ENCODE measurements around the gene HSBP1L1. TPM values are rescaled to one million over a fixed set of nuclear protein-coding genes. Genes with fewer than 3 reads are reported as not detected.

The HSBP1L1 gene
- total RNA-seq, 1 experiment from 2014 or later, result 56.8 TPM

DNA sequence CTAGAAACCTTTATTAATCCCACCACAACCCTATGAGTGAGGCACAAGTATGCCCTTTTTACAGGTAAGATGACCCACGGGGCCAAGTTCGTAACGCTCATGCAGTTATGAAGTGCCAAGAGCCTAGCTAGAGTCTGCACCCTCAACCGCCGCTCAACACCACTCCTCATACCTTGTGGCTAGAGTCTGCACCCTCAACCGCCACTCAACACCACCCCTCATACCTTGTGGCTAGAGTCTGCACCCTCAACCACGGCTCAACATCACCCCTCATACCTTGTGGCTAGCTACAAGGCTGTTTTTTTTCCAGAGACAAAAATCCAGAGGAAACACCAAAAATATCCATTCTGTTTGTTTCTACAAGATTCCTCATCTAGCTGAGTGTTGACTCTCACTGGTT, 19.4 kb downstream of the HSBP1L1 start:
- peaks cover 84% of the 10 kb centered on the region for H4K20me1 ChIP-seq (ENCODE audit: low read length)
- intact Hi-C loops (cut with micrococcal nuclease), result loop anchor here (10.0 kb wide), 1 partner anchor 49 kb away; no protein-coding TSS in a partner anchor
- no peaks in the 10 kb centered on the region for H3K9me2 ChIP-seq (replicated peaks; ENCODE audit: low read length)

DNA sequence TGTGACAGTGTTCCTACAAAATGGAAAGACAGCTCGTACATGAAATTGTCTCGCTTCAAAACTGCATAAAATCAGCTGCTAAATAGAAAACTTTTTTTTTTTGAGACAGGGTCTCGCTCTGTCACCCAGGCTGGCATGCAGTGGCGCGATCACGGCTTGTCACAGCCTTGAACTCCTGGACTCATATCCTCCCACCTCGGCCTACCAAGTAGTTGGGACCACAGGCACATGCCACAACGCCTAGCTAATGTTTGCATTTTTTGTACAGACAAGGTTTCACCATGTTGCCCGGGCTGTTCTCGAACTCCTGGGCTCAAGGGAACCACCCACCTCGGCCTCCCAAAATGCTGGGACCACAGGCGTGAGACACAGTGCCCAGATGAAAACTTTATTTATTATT, 20.7 kb downstream of the HSBP1L1 start:
- POLR2A ChIA-PET (ENCODE audit: unreplicated experiment), result interaction anchor here (0.7 kb wide), 1 partner anchor 25 kb away, joined by 3 read pairs; no protein-coding TSS in a partner anchor
- peaks cover 31% of the 10 kb centered on the region for H3K36me3 ChIP-seq (ENCODE audit: low read depth, low read length)
- H3F3A ChIP-seq (ENCODE audit: low read length, unreplicated experiment), result no peaks in the 10 kb centered on the region
- H3K9ac ChIP-seq (ENCODE audit: low read length), result no peak overlapping the region
- no peak for DNase-seq
- BruUV-seq (replicated peaks), result no TSS peak
- H3K9me3 ChIP-seq (ENCODE audit: low read length), result no peaks in the 10 kb centered on the region
- H4K20me1 ChIP-seq (ENCODE audit: low read length), result peaks cover 74% of the 10 kb centered on the region
- no peaks in the 10 kb centered on the region for H3K27me3 ChIP-seq (ENCODE audit: low read length)
- H3K4me1 ChIP-seq (ENCODE audit: insufficient read depth, low read length), result peaks cover 15% of the 10 kb centered on the region
- intact Hi-C loops (cut with micrococcal nuclease), result loop anchor here (10.0 kb wide), 1 partner anchor 50 kb away; no protein-coding TSS in a partner anchor
- 0 out of 2 replicates have a peak overlapping the region, but pooled peaks have one; percentile 96 for H3K4me2 ChIP-seq (ENCODE audit: low read length)
- TF ChIP-seq EZH2phosphoT487 (IDR thresholded peaks at IDR 0.05; ENCODE audit: borderline replicate concordance, low read length) (no peak), EZH2 (IDR thresholded peaks at IDR 0.05; ENCODE audit: low read length, unreplicated experiment) (no peak), CTCF (conservative IDR thresholded peaks at IDR 0.05; ENCODE audit: low read depth, low read length) (no peak)
- H3K9me2 ChIP-seq (replicated peaks; ENCODE audit: low read length), result no peaks in the 10 kb centered on the region
- H3K27ac ChIP-seq (ENCODE audit: low read length), result no peak overlapping the region
- CTCF ChIA-PET, result interaction anchor here (0.7 kb wide), 1 partner anchor 41 kb away, joined by 5 read pairs; no protein-coding TSS in a partner anchor
- peaks cover 86% of the 10 kb centered on the region for H3K79me2 ChIP-seq (ENCODE audit: low read length)
- H2AFZ ChIP-seq (ENCODE audit: low read length), result no peak overlapping the region
- ATAC-seq, result no peak
- H3K4me3 ChIP-seq (ENCODE audit: low read length), result no peak overlapping the region

More for the DNA sequence above, 19.4 kb downstream of the HSBP1L1 start:
- DNase-seq, result no peak
- POLR2A ChIA-PET (ENCODE audit: unreplicated experiment), result no interaction called here
- H3K36me3 ChIP-seq (ENCODE audit: low read depth, low read length), result peaks cover 33% of the 10 kb centered on the region
- H3K4me3 ChIP-seq (ENCODE audit: low read length), result no peak overlapping the region
- H3K4me1 ChIP-seq (ENCODE audit: insufficient read depth, low read length), result peaks cover 9% of the 10 kb centered on the region
- H3K4me2 ChIP-seq (ENCODE audit: low read length), result no peak overlapping the region
- H3K9me3 ChIP-seq (ENCODE audit: low read length), result no peaks in the 10 kb centered on the region
- CTCF ChIA-PET, result no interaction called here
- H3K27ac ChIP-seq (ENCODE audit: low read length), result no peak overlapping the region
- no peaks in the 10 kb centered on the region for H3K27me3 ChIP-seq (ENCODE audit: low read length)
- ATAC-seq, result no peak
- no TSS peak for BruUV-seq (replicated peaks)
- H3K79me2 ChIP-seq (ENCODE audit: low read length), result peaks cover 99% of the 10 kb centered on the region
- H3F3A ChIP-seq (ENCODE audit: low read length, unreplicated experiment), result no peaks in the 10 kb centered on the region
- no peak overlapping the region for H2AFZ ChIP-seq (ENCODE audit: low read length)
- TF ChIP-seq CTCF (conservative IDR thresholded peaks at IDR 0.05; ENCODE audit: low read depth, low read length), result no peak
- TF ChIP-seq EZH2phosphoT487 (IDR thresholded peaks at IDR 0.05; ENCODE audit: borderline replicate concordance, low read length), result no peak
- no peak for TF ChIP-seq EZH2 (IDR thresholded peaks at IDR 0.05; ENCODE audit: low read length, unreplicated experiment)
- H3K9ac ChIP-seq (ENCODE audit: low read length), result no peak overlapping the region

- Histone ChIP-seq H3K9ac (ENCODE audit: low read length) (peak overlapping the region; percentile 99), H3K4me1 (ENCODE audit: insufficient read depth, low read length) (peaks cover 15% of the 10 kb centered on the region), H2AFZ (ENCODE audit: low read length) (no peak overlapping the region), H3K4me3 (ENCODE audit: low read length) (peak overlapping the region; percentile 90), H3K9me3 (ENCODE audit: low read length) (no peaks in the 10 kb centered on the region), H3K27ac (ENCODE audit: low read length) (no peak overlapping the region), H3K79me2 (ENCODE audit: low read length) (peaks cover 71% of the 10 kb centered on the region), H3F3A (ENCODE audit: low read length, unreplicated experiment) (no peaks in the 10 kb centered on the region), H3K36me3 (ENCODE audit: low read depth, low read length) (peaks cover 29% of the 10 kb centered on the region), H3K9me2 (replicated peaks; ENCODE audit: low read length) (no peaks in the 10 kb centered on the region), H3K27me3 (ENCODE audit: low read length) (no peaks in the 10 kb centered on the region), H4K20me1 (ENCODE audit: low read length) (peaks cover 60% of the 10 kb centered on the region), H3K4me2 (ENCODE audit: low read length) (peak overlapping the region; percentile 96)
- intact Hi-C loops (cut with micrococcal nuclease), result loop anchor here (2.0 to 10.0 kb wide), 2 partner anchors 40 to 52 kb away; no protein-coding TSS in a partner anchor
- POLR2A ChIA-PET (ENCODE audit: unreplicated experiment), result no interaction called here
- ATAC-seq (no peak), DNase-seq (no peak)
- CTCF ChIA-PET, result interaction anchor here (0.7 to 0.9 kb wide), 2 partner anchors 39 to 52 kb away, joined by 3 read pairs; no protein-coding TSS in a partner anchor
- BruUV-seq (replicated peaks), result no TSS peak
- TF ChIP-seq CTCF (conservative IDR thresholded peaks at IDR 0.05; ENCODE audit: low read depth, low read length) (no peak), EZH2phosphoT487 (IDR thresholded peaks at IDR 0.05; ENCODE audit: borderline replicate concordance, low read length) (no peak), EZH2 (IDR thresholded peaks at IDR 0.05; ENCODE audit: low read length, unreplicated experiment) (no peak)
Measured at GRCh38 chr18:79986726-79987125, 22.3 kb downstream of the HSBP1L1 start.

Measured in PC-3 (cell line).